ENCODE results near the gene GPANK1. TPM values are rescaled to one million over a fixed set of nuclear protein-coding genes. Genes with fewer than 3 reads are reported as not detected.

The GPANK1 gene
- total and polyA plus RNA-seq, 9 of the 15 experiments (the other 6 are each of a cell fraction or from before 2014, with no cell fraction given), result 32.2 to 111 (median 46.3) TPM

GRCh38 chr6:31706599-31706998 lies 41.8 kb upstream of the GPANK1 start, which contains the start of gene LY6G6F (continued):
- TF ChIP-seq JUND (IDR thresholded peaks at IDR 0.05; ENCODE audit: borderline replicate concordance, low read depth, low read length) (peak; percentile 12; the same call in 1 of the 2 replicates), JUND (tag; IDR thresholded peaks at IDR 0.05; ENCODE audit: borderline replicate concordance, low read depth, low read length) (no peak), RCOR1 (IDR thresholded peaks at IDR 0.05; ENCODE audit: borderline replicate concordance in 1 of 2, low read depth in 2 of 2, low read length in 2 of 2) (no peak), CTCF (IDR thresholded peaks at IDR 0.05 in 2 of 3, conservative IDR thresholded peaks at IDR 0.05 in 1 of 3; ENCODE audit: insufficient read depth in 2 of 3, low read depth in 1 of 3, low read length in 3 of 3) (peak in 1 of 3 experiments; percentile 3; a peak in 1 of 6 replicates), ZNF263 (CRISPR knock-in tag; IDR thresholded peaks at IDR 0.05; ENCODE audit: borderline replicate concordance) (0 out of 2 replicates have a peak, but pooled peaks have one; percentile 21), PKNOX1 (IDR thresholded peaks at IDR 0.05) (peak; percentile 37; the same call in 1 of the 2 replicates), ZFX (CRISPR knock-in tag; IDR thresholded peaks at IDR 0.05) (0 out of 2 replicates have a peak, but pooled peaks have one; percentile 12), SPI1 (IDR thresholded peaks at IDR 0.05; ENCODE audit: borderline replicate concordance, low read depth, low read length) (peak; percentile 12; the same call in 1 of the 2 replicates), ID3 (CRISPR knock-in tag; IDR thresholded peaks at IDR 0.05) (no peak), ID3 (tag; IDR thresholded peaks at IDR 0.05) (peak; percentile 94), KLF13 (tag; IDR thresholded peaks at IDR 0.05; ENCODE audit: borderline replicate concordance, low read depth) (no peak), CBFA2T3 (IDR thresholded peaks at IDR 0.05) (peak; percentile 73), ZNF24 (IDR thresholded peaks at IDR 0.05) (no peak), NONO (IDR thresholded peaks at IDR 0.05; ENCODE audit: low read depth in 2 of 2, low read length in 1 of 2) (no peak), ZNF583 (CRISPR knock-in tag; IDR thresholded peaks at IDR 0.05) (peak; percentile 10; the same call in 1 of the 2 replicates), NR4A1 (CRISPR knock-in tag; IDR thresholded peaks at IDR 0.05) (0 out of 2 replicates have a peak, but pooled peaks have one; percentile 14), NR4A1 (tag; IDR thresholded peaks at IDR 0.05) (0 out of 2 replicates have a peak, but pooled peaks have one; percentile 34)
